Neural cell (in vitro differentiated cells): Measurements from ENCODE around the gene GOLGA7B. TPM values are rescaled to one million over a fixed set of nuclear protein-coding genes. Genes with fewer than 3 reads are reported as not detected.

Experiments used
- H2AFZ ChIP-seq: fragments of 200-600, 300-800 bp; sonication (generic), shearing (Covaris generic); 2 replicates; pipeline ENCODE4 v1.6.0; 2014; ENCODE audit warnings: low read depth, mild to moderate bottlenecking, antibody characterized with exemption, low read length, moderate library complexity
- H3F3A ChIP-seq: fragments of 200-600 bp; shearing (Covaris generic); 2 replicates; pipeline ENCODE4 v1.6.1; 2016; ENCODE audit warnings: mild to moderate bottlenecking, moderate library complexity, mixed read lengths, antibody characterized with exemption, low read length; ENCODE audit not compliant: insufficient read depth, poor library complexity, severe bottlenecking
- H3K27ac ChIP-seq: fragments of 200-600, 300-800 bp; sonication (generic), shearing (Covaris generic); 2 replicates; pipeline ENCODE4 v1.5.1; 2014; ENCODE audit warnings: mild to moderate bottlenecking, low read length, moderate library complexity
- H3K27me3 ChIP-seq: fragments of 300-800, 200-600 bp; sonication (generic), shearing (Covaris generic); 2 replicates; pipeline ENCODE4 v1.6.0; 2014; ENCODE audit warnings: mild to moderate bottlenecking, low read depth, low read length, moderate library complexity; ENCODE audit not compliant: insufficient read depth
- H3K36me3 ChIP-seq: fragments of 300-800, 200-600 bp; sonication (generic), shearing (Covaris generic); 2 replicates; pipeline ENCODE4 v1.5.1; 2014; ENCODE audit warnings: mild to moderate bottlenecking, antibody characterized with exemption, low read length, moderate library complexity; ENCODE audit not compliant: insufficient read depth
- H3K4me2 ChIP-seq: fragments of 300-800, 200-600 bp; sonication (generic), shearing (Covaris generic); 2 replicates; pipeline ENCODE4 v1.6.0; 2014; ENCODE audit warnings: mild to moderate bottlenecking, low read length
- H3K4me3 ChIP-seq: fragments of 300-800, 200-600 bp; sonication (generic), shearing (Covaris generic); 2 replicates; pipeline ENCODE4 v1.5.1; 2014; ENCODE audit warnings: mild to moderate bottlenecking, low read length, moderate library complexity
- H3K79me2 ChIP-seq: fragments of 200-600 bp; shearing (Covaris generic); replicated peaks from 2 replicates; pipeline ENCODE4 v1.6.0; 2014; ENCODE audit warnings: mild to moderate bottlenecking, low read length, moderate library complexity; ENCODE audit not compliant: insufficient read depth
- H3K9ac ChIP-seq: fragments of 300-800, 200-600 bp; sonication (generic), shearing (Covaris generic); 2 replicates; pipeline ENCODE4 v1.6.1; 2016; ENCODE audit warnings: mild to moderate bottlenecking, low read length, mixed read lengths
- H3K9me2 ChIP-seq: fragments of 200-600 bp; shearing (Covaris generic); 2 replicates; pipeline ENCODE4 v1.6.1; 2016; ENCODE audit warnings: mild to moderate bottlenecking, low read length, mixed read lengths; ENCODE audit not compliant: insufficient read depth
- H3K9me3 ChIP-seq: fragments of 200-600, 300-800 bp; sonication (generic), shearing (Covaris generic); 2 replicates; pipeline ENCODE4 v1.6.1; 2016; ENCODE audit warnings: mild to moderate bottlenecking, mixed run types, low read length, moderate library complexity, mixed read lengths
- H4K20me1 ChIP-seq: fragments of 200-600 bp; shearing (Covaris generic); 2 replicates; pipeline ENCODE4 v1.6.1; 2016; ENCODE audit warnings: mild to moderate bottlenecking, mixed run types; ENCODE audit not compliant: insufficient read depth
- CTCF ChIP-seq: fragments of 450-650 bp; IDR thresholded peaks from 2 replicates; pipeline ENCODE4 v1.5.1; 2014; ENCODE audit warnings: antibody characterized with exemption, mild to moderate bottlenecking, moderate library complexity; ENCODE audit not compliant: poor library complexity, severe bottlenecking
- EP300 ChIP-seq: fragments of 450-650 bp; conservative IDR thresholded peaks from 2 replicates; pipeline ENCODE4 v1.6.1; 2014; ENCODE audit warnings: antibody characterized with exemption, mild to moderate bottlenecking, moderate library complexity; ENCODE audit not compliant: poor library complexity, severe bottlenecking
- EZH2 ChIP-seq: fragments of 200-600, 300-800 bp; shearing (Covaris generic), sonication (generic); IDR thresholded peaks from 2 replicates; pipeline ENCODE4 v1.6.1; 2014; ENCODE audit warnings: antibody characterized with exemption, low read length, borderline replicate concordance, mild to moderate bottlenecking; ENCODE audit not compliant: insufficient read depth, poor library complexity, severe bottlenecking
- MXI1 ChIP-seq: fragments of 450-650 bp; conservative IDR thresholded peaks from 2 replicates; pipeline ENCODE4 v1.6.1; 2014; ENCODE audit warnings: antibody characterized with exemption, mild to moderate bottlenecking; ENCODE audit not compliant: poor library complexity, severe bottlenecking
- POLR2AphosphoS5 ChIP-seq: IDR thresholded peaks from 2 replicates; pipeline ENCODE4 v1.6.1; 2012
- RAD21 ChIP-seq: fragments of 450-650 bp; conservative IDR thresholded peaks from 2 replicates; pipeline ENCODE4 v1.6.1; 2014; ENCODE audit warnings: antibody characterized with exemption, mild to moderate bottlenecking, moderate library complexity
- REST ChIP-seq: IDR thresholded peaks from 2 replicates; pipeline ENCODE4 v1.6.1; 2012; ENCODE audit warnings: borderline replicate concordance
- SMC3 ChIP-seq: fragments of 450-650 bp; conservative IDR thresholded peaks from 2 replicates; pipeline ENCODE4 v1.6.1; 2014; ENCODE audit warnings: antibody characterized with exemption, mild to moderate bottlenecking, moderate library complexity; ENCODE audit not compliant: poor library complexity
- TAF1 ChIP-seq: IDR thresholded peaks from 2 replicates; pipeline ENCODE4 v1.6.1; 2012; ENCODE audit warnings: low read depth
- polyA plus RNA-seq: library from polyadenylated mRNA; depleted of rRNA; stranded (reverse); fragments of >200 nt; gene quantifications from 2 replicates; pipeline ENCODE4 v1.2.3, GENCODE V29; 2014

The GOLGA7B gene
- polyA plus RNA-seq, 1 donor from 2014 or later = 30.4 TPM

- Histone ChIP-seq H3K79me2 (no peaks in the 10 kb centered on the region), H4K20me1 (no peaks in the 10 kb centered on the region), H3F3A (no peaks in the 10 kb centered on the region), H3K4me3 (no peak overlapping the region), H3K9ac (no peak overlapping the region), H3K36me3 (no peaks in the 10 kb centered on the region), H3K27ac (no peak overlapping the region), H3K9me2 (no peaks in the 10 kb centered on the region), H3K9me3 (no peaks in the 10 kb centered on the region), H3K27me3 (no peaks in the 10 kb centered on the region), H2AFZ (no peak overlapping the region), H3K4me2 (no peak overlapping the region)
- TF ChIP-seq MXI1 (no peak), RAD21 (no peak), CTCF (no peak), POLR2AphosphoS5 (no peak), SMC3 (no peak), EZH2 (no peak), EP300 (no peak), REST (no peak), TAF1 (no peak)
These were observed 43.7 kb upstream of the GOLGA7B start for GRCh38 chr10:97805949-97806348.

- Histone ChIP-seq H3K9me3 (no peaks in the 10 kb centered on the region), H3K4me2 (no peak overlapping the region), H3K36me3 (no peaks in the 10 kb centered on the region), H3K27ac (no peak overlapping the region), H3K9me2 (no peaks in the 10 kb centered on the region), H3K9ac (no peak overlapping the region), H3K79me2 (no peaks in the 10 kb centered on the region), H3K4me3 (no peak overlapping the region), H3F3A (no peaks in the 10 kb centered on the region), H3K27me3 (no peaks in the 10 kb centered on the region), H2AFZ (no peak overlapping the region), H4K20me1 (no peaks in the 10 kb centered on the region)
- TF ChIP-seq RAD21 (no peak), SMC3 (no peak), EZH2 (no peak), TAF1 (no peak), REST (no peak), EP300 (no peak)
These were observed 39.2 kb upstream of the GOLGA7B start for GRCh38 chr10:97810446-97810845.
